Pons (tissue), 1 donor: ENCODE results near the gene GTPBP4.
"Not testable (repeated sequence)": the region's sequence is repeated elsewhere in the genome, so short reads cannot be mapped to it uniquely, and the experiment has no call there.

ENCODE experiments used
- DNase-seq: peaks from one replicate; pipeline ENCODE4 v3.0.0-alpha.2; 2016; ENCODE audit warnings: low spot score

GTPBP4 gene

DNA sequence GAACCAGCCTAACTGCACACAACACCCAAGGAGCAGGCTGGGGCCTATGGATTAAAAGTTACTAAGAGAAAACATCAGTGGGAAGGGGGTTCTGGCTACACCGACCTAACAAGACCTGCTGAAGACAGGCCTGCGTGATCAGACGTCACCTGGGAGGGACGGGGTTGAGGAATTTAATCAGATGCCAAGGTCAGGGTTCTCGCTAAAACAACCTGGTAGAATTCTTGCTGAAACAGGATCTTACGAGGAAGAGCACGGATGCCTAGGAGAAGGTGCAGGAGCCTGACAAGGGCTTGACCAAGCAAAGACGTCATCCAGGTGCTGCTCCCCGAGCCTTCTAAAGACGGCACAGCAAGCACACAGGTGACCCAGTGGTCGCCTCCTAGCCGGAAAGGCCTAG, 35.9 kb downstream of the GTPBP4 start:
- no peak for DNase-seq

DNA sequence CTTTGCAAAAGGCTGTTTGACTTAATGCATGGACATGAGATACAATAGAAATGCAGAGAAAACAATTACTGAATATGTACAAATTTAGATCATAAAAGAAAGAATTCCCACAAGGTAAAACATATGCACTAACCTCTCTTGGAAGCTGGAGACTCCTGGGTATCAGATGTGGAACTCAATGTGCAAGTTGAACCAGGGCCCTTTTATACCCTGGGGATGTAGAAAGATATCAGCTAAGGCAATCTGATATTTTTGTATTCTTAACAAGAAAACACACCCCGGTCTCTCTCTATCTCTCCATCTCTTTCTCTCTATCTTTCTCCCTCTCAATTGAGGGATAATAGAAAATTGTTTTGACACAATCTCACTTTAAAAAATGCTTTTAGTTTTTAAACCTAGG, 37.4 kb downstream of the GTPBP4 start, which contains the start of gene IDI2:
IDI2 (minus strand) TSS at position 177 of the 400 bp plus-strand sequence. CDS start 1,136 bp downstream, outside the sequence.
- no peak for DNase-seq

DNA sequence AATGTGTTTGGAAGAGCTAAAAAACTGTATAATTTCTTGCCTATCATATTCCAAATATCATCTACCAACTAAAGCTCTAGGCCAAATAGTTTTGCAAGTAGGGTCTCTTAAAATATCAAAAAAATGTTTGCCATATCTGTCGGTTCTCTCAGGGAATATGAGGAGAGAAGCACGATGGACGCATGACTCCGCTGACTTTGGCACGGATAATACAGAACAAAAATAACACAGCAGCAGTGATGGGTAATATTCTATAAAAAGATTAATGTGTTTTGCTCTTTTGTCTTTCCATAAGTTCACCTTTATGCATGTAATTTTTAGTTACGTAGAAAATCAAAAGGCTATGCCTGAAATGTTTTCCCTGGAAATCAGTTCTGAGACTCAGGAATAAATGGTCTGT, 38.3 kb downstream of the GTPBP4 start:
- no peak for DNase-seq

DNA sequence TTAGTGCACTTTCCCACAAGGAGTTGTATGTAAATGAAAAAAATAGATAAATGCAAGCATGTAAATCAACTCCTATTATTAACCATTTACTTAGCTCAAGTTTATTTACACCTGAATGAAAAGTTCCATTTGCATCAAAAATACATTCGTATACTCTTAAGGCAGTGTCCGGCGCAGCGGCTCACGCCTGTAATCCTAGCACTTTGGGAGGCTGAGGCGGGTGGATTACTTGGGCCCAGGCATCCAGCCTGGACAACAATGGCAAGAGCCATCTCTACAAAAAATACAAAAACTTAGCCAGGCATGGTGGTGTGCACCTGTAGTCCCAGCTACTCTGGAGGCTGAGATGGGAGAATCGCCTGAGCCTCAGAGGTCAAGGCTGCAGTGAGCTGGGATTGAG, 41.6 kb downstream of the GTPBP4 start:
- DNase-seq, result no peak

DNA sequence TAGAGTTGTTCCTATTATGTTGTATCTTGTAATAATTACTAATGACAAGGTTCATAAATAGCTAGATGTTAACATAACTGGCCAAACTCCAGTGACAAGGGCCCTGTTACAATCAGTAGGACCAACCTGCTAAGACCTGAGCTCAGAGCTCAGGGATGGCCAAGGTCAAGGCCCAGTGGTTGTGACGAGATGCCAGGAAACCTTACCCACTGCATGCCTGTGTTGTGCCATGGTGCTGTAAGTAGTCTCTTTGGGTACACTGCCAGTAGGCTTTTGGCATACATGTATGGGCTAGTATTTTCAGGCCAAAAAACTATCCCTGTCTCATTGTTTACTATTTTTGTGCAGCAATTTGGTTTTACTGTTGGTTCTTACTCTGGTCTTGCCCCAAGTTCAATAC, 45.4 kb downstream of the GTPBP4 start:
- no peak for DNase-seq

DNA sequence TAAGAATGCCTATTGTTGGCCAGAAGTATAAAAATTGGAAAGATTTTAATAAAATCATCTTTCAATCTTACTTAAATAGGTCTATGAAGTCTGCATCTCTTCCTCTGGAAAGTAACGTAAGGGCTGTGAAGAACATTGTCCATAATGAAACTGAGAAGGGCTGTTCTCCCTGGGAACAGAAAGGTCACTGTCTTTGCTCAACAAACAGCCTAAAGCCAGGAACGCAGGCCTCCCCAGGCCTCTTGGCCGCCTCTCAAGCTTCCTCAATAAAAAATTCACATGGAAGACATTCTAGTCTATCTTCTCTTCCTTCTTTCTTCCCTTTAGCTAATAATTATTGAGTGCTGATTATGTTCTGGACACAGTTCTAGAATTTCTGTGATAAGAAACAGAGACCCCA, 46.5 kb downstream of the GTPBP4 start:
- DNase-seq, result peak; percentile 94

DNA sequence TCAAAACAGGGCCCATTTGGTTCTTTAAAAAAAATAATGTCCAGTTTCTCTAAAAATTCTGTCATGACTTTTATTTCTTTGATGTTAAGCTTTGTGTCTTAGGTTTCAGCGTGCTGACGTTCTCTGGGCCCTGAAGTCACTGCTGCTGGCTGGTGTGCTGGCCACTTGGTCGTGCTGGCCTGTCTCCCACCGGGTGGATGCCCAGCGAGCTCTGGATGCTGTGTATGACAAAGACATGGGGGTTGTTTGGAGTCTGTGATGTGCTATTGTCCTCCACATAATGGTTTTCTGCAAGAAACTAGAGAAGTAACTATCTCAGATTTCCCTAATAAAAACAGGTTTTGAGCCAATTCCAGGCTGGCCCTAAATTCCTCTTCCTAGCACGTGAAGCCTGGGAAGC, 47.0 kb downstream of the GTPBP4 start:
- peak; percentile 85 for DNase-seq

DNA sequence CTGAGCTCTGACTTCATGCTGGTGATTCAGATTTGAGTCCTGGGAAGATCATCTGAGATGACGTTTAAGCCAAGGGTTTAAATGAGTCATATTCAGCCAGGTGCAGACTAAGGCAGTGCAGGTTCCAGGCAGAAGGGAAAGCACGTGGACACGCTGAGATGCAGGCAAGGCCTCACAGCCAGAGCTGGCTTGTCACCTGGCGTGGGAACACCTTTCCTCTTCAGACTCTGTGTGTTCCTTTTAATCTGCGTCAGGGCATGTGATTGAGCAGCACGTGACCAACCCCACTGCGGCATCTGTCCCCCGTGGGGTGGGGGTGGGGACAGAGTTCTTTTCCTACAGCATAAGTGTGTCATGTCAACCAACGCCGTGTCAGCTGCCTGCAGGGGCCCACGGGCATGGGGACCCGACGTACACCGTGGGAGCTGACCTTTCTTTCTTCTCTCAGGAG, 48.1 kb downstream of the GTPBP4 start:
- no peak for DNase-seq

DNA sequence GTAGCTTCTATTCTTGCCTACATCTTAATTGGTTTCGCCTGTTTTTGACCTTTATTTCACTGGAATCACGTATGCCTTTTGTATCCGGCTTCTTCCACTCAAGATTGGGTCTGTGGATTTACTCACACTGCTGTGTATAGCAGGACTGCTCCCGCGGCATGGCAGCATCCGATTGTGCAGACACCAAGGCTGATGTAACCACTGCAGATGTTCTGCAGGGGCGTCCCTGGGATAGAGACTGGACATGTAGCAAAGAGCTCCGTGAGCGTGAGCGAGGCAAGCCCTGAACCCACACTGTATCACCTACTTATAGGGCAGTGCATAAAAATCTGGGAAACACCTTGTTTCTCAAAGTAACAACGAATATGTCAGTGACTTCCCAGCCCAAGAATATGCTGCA, 48.9 kb downstream of the GTPBP4 start:
- peak; percentile 55 for DNase-seq

DNA sequence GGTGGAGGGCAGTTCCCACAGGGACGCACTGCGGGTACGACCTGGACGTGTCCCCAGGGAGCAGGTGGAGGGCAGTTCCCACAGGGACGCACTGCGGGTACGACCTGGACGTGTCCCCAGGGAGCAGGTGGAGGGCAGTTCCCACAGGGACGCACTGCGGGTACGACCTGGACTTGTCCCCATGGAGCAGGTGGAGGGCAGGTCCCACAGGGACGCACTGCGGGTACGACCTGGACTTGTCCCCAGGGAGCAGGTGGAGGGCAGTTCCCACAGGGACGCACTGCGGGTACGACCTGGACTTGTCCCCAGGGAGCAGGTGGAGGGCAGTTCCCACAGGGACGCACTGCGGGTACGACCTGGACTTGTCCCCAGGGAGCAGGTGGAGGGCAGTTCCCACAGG, 50.5 kb downstream of the GTPBP4 start:
- not testable (repeated sequence) for DNase-seq

DNA sequence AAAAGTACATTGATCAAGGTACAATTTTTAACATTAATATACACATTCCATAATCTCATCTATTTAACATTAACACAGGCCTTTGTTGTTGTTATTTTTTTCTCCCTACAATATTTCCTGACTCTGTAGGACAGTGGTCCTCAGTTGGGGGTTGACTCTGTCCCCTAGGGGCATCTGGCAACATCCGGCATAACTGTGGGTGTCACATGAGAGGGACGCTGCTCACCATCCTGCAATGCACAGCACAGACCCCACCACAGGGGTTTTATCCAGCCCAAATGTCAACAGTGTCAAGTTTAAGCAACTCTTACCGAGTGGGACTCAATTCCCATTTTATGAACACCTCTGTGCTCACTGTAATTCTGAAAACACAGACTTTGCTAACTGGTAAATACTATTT, 51.9 kb downstream of the GTPBP4 start:
- DNase-seq, result no peak

DNA sequence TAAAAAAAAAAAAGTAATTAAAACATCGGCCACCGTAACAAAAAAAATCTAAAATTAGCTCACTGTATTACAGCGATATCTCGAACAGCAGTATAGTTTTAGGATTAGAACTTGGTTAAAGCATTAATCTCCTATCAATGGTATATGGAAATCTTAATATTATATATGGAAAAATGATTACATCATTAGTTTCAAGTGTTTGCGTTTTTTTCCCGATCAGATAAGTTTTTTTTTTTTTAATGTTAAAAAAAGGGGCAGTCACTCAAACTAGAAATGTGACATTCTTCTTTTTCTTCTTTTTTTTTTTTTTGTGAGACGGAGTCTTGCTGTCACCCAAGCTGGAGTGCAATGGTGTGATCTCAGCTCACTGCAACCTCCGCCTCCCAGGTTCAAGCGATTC, 53.3 kb downstream of the GTPBP4 start:
- no peak for DNase-seq

DNA sequence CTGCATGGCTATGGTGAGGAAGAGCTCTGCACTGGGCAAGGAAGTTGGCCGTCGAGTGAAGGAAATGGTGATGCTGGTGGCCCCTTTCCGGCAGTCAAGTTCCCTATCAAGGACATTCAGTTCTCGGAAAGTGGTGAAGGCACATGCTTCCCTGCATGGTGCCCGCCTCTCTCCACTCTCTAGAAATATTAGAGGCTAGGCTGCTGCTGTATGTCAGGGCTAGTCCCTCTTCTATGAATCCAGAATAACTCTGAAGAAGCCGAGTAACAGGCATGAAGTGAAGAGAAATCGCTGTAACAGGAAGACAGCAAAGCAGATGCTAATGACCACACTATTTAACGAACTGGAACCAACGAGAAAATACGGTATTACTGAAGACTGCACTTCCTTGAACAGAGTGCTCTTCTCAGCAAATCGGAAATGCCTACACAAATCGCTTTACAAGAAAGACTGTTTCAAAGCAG, 55.3 kb downstream of the GTPBP4 start:
- DNase-seq, result peak; percentile 77

DNA sequence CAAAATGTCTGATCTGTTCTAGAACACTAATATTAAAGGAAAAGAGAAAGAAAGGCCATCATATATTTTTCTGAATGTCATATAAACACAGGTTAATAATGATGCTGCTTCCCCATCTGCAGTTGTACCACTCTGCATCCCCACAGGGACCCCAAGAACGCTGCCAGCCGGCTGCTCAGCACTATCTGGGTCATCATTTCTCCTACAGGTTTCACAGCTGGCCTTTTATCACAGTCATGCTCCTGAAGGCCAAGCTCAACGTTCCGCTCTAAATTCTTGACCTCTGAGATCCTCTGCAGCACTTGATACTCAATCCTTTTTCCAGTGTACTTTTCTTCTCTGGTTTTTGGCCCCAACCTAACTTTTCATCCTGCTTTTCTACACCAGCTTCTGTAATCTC, 55.9 kb downstream of the GTPBP4 start:
- DNase-seq, result no peak

DNA sequence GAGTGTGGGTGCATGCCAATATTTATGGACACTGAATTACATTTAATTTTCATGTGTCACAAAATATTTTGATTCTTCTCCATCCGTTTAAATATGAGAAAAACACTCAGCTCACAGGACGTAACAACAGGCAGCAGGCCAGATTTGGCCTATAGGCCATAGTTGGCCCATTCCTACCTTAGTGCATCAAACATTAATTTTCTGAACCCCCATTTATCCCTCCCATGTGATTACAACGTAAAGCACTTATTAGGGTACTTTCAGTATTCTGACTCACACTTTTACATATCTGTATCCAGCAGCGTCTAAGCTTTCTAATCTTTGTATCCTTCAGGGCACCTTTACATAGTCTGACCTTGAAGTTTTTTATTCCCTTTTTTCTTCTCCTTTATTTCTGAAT, 56.7 kb downstream of the GTPBP4 start:
- DNase-seq, result no peak

DNA sequence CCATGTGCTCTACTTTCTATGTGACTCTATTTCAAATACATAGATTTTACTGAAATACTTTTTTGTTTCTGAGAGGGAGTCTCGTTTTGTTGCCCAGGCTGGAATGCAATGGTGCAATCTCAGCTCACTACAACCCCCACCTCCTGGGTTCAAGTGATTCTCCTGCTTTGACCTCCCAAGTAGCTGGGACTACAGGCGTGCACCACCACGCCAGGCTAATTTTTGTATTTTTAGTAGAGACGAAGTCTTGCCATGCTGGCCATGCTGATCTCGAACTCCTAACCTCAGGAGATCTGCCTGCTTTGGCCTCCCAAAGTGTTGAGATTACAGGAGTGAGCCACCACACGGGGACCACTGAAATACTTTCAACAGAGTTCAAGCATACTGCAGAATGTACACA, 57.2 kb downstream of the GTPBP4 start:
- no peak for DNase-seq

DNA sequence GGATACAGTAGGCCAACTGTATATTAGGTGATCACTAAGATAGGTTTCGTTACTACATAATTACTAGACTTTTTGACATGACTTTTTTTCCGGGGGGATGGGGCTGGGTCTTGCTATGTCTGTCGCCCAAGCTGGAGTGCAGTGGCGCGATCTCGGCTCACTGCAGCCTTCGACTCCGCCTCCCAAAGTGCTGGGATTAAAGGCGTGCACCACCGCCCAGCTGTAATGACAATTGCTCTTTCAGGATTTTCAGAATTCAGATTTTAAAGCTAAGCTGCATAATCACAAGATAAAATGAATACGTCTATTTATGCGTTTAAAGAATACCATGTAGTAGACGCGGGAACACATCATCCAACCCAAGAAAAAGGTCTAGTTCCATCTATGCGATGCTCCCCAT, 59.7 kb downstream of the GTPBP4 start:
- DNase-seq, result no peak

DNA sequence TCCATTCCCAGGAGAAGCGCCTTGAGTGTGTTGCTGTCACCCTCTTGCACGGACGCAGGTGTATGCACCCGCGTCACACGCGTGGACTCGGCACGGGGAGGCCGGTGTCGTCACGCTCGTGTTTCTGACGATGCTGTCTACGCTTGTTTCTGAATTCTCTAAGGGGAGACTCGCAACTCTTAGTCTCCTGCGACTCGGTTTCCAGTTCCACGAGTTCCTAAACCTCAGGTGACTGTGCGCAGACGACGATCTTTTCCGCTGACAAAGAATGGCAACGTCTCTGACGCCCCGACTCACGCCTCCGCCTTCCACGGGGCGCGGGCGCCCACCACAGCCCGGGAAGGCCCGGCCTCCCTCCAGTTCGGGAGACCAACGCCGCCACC, 60.1 kb downstream of the GTPBP4 start:
- DNase-seq, result peak; percentile 61

DNA sequence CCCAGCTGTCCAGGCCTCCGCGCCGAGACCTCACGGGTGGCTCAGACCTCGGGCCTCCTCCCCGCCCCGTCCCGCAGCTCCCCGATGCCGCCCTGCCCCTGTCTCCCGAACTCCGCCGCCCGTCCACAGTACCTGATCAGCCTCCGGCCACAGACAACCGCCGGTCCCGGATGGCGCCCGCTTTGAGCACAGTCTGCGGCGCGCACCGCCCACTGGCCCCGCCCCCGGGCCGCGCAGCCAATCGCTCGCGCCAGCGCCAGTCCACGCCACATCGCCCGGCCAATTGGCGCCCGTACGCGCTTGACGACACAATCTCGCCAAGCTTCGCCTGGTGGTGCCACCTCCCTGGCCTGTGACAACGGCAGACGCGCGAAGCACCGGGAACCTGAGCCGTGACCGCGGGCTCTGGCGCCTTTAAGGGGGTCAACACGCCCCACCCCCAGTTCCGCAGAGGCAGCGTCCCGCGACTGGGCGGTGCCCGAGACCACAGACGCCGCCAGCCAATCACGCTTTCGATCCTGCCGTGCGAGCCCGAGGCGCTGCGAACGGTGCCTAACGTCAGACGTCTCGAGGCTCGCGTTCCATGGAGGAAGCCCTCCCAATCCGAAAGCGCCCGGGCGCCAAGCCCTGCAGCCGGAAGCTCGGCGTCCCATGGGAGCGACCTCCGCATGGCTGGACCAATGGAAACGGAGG, 60.6 kb downstream of the GTPBP4 start, which contains the start of gene IDI1:
IDI1 (minus strand) TSS at position 388 of the 693 bp plus-strand sequence; CDS start at position 272, 116 bp downstream.
- DNase-seq, result peak; percentile 98

DNA sequence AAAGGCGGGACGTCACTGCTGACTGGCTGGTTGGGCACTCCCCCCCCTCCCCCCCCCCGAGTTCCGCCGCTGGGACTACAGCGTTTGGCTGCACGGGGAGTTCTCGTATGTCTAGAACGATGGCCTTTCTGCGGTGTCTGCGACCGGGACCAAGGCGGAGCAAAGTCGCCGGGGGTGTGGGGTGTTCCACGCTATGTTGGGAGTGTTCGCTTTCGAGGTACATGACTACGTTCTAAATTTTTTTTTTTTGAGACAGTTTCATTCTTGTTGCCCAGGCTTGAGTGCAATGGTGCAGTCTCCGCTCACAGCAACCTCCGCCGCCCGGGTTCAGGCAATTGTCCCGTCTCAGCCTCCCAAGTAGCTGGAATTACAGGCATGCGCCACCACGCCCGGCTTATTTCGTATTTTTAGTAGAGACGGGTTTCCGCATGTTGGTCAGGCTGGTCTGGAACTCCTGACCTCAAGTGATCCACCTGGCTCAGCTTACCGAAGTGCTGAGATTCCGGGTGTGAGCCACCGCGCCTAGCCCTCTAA, 61.3 kb downstream of the GTPBP4 start:
- DNase-seq, result no peak

DNA sequence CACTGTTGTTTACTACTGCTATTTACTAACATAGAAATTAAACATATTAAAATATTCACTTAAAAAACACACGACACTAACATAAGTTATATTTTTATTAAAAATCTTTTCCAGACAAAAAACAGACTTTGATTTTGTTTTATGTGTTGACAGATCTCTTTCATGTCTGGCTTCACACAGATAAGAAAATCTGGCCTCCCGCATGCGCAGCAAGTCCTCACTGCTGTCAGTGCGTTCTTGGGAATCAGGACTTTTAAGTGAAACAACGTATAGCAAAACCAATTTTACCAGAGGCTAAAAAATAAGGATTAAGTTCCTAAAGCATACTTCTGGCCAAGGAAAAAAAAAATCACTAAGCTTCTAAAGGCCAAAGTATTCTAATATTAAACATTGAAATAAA, 61.9 kb downstream of the GTPBP4 start:
- DNase-seq, result no peak

DNA sequence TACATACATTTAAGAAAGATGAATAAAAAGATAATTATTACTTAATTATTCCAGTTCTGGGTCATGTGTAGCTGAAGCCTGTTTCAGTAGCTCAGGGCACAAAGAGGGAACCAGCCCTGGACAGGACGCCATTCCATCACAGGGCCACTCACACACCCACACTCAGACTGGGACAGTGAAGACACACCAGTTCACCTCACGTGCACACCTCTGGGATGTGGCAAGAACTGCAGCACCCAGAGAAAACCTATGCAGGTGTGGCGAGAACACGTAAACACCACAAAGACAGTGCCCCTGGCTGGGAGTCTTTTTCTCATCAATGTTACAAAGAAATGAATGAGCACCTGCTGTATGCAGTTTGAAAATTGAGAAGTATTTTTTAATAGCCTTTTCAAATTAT, 62.3 kb downstream of the GTPBP4 start:
- DNase-seq, result no peak

DNA sequence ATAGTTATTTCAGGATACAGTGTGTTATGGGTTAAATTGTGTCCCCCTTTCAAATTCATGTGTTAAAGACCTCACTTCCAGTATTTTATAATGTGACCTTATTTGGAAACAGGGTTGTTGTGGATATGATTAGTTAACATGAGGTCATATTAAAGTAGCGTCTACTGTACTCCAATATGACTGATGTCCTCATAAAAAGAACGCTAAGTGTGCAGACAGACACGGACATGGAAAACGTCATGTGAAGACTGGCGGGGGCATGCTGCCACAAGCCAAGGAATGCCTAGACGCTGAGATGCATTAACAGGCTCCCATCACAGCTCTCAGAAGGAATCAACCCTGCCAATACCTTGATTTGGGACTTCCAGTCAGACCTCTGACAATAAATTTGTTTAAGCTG, 66.5 kb downstream of the GTPBP4 start:
- DNase-seq, result no peak
